HG03558 (cell line): Measurements from ENCODE around the gene ZCCHC14.
"Not testable (repeated sequence)": the region's sequence is repeated elsewhere in the genome, so short reads cannot be mapped to it uniquely, and the experiment has no call there.

Source experiments
- ATAC-seq: cut with Tn5 transposase; IDR thresholded peaks from one replicate; pipeline ENCODE4 v1.9.1; 2021; ENCODE audit warnings: moderate number of reproducible peaks; ENCODE audit not compliant: unreplicated experiment; ENCODE audit errors: extremely low read depth

Gene ZCCHC14

GRCh38 chr16:87526238-87526947 lies 33.6 kb upstream of the ZCCHC14 start:
- no peak for ATAC-seq

- no peak for ATAC-seq
Measured at GRCh38 chr16:87525352-87525751, 32.5 kb upstream of the ZCCHC14 start.

- ATAC-seq = no peak
Measured at GRCh38 chr16:87524407-87524806, 31.6 kb upstream of the ZCCHC14 start.

- not testable (repeated sequence) for ATAC-seq
Measured at GRCh38 chr16:87523605-87524004, 30.8 kb upstream of the ZCCHC14 start.

GRCh38 chr16:87521764-87522163 lies 28.9 kb upstream of the ZCCHC14 start:
- not testable (repeated sequence) for ATAC-seq

- not testable (repeated sequence) for ATAC-seq
Measured at GRCh38 chr16:87519170-87519569, 26.3 kb upstream of the ZCCHC14 start.

GRCh38 chr16:87518430-87519051 lies 25.7 kb upstream of the ZCCHC14 start:
- not testable (repeated sequence) for ATAC-seq

- not testable (repeated sequence) for ATAC-seq
Measured at GRCh38 chr16:87517610-87518429, 25.0 kb upstream of the ZCCHC14 start.

GRCh38 chr16:87516361-87516760 lies 23.5 kb upstream of the ZCCHC14 start:
- no peak for ATAC-seq

- no peak for ATAC-seq
Measured at GRCh38 chr16:87515475-87516330, 22.9 kb upstream of the ZCCHC14 start.

- ATAC-seq = not testable (repeated sequence)
Measured at GRCh38 chr16:87509778-87510177, 17.0 kb upstream of the ZCCHC14 start.

- no peak for ATAC-seq
Measured at GRCh38 chr16:87507351-87508069, 14.7 kb upstream of the ZCCHC14 start.

- no peak for ATAC-seq
Measured at GRCh38 chr16:87506423-87507350, 13.9 kb upstream of the ZCCHC14 start.

- ATAC-seq = no peak
Measured at GRCh38 chr16:87505834-87506233, 13.0 kb upstream of the ZCCHC14 start.

- not testable (repeated sequence) for ATAC-seq
Measured at GRCh38 chr16:87503232-87503937, 10.6 kb upstream of the ZCCHC14 start.

GRCh38 chr16:87502308-87502969 lies 9.6 kb upstream of the ZCCHC14 start:
- no peak for ATAC-seq

- ATAC-seq = no peak
Measured at GRCh38 chr16:87501117-87501516, 8.3 kb upstream of the ZCCHC14 start.

GRCh38 chr16:87499189-87499486 lies 6.3 kb upstream of the ZCCHC14 start:
- ATAC-seq = no peak
